Measurements from ENCODE around the gene CACNA2D3.

- TF ChIP-seq GATA2 (IDR thresholded peaks at IDR 0.05; ENCODE audit: low read depth, low read length) (no peak), GATA3 (IDR thresholded peaks at IDR 0.05; ENCODE audit: low read depth, low read length) (no peak)
Measured at GRCh38 chr3:54844211-54844610, 721.9 kb downstream of the CACNA2D3 start.
